ENCODE measurements around the gene ANAPC7.
"Not testable (repeated sequence)": the region's sequence is repeated elsewhere in the genome, so short reads cannot be mapped to it uniquely, and the experiment has no call there.

The ANAPC7 gene, protein sequence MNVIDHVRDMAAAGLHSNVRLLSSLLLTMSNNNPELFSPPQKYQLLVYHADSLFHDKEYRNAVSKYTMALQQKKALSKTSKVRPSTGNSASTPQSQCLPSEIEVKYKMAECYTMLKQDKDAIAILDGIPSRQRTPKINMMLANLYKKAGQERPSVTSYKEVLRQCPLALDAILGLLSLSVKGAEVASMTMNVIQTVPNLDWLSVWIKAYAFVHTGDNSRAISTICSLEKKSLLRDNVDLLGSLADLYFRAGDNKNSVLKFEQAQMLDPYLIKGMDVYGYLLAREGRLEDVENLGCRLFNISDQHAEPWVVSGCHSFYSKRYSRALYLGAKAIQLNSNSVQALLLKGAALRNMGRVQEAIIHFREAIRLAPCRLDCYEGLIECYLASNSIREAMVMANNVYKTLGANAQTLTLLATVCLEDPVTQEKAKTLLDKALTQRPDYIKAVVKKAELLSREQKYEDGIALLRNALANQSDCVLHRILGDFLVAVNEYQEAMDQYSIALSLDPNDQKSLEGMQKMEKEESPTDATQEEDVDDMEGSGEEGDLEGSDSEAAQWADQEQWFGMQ

GRCh38 chr12:110403146-110403975 is at the start of gene ANAPC7:
Gene ANAPC7, minus strand, starts transcription at chr12:110403708. Its CDS starts 81 bp downstream, at chr12:110403627.
- peak within 1 kb of the TSS; percentile 76 to 88 for H3K4me3 ChIP-seq (ENCODE audit: low read depth in 1 of 2, low read length in 2 of 2)
- peaks cover 14% of the 10 kb centered on the region for H3K4me1 ChIP-seq (ENCODE audit: insufficient read depth, low read length)
- H3K36me3 ChIP-seq (ENCODE audit: insufficient read depth, low read length): peaks cover 13% of the 10 kb centered on the region
- no peaks in the 10 kb centered on the region for H3K27me3 ChIP-seq (ENCODE audit: control insufficient read depth in 1 of 2, insufficient read depth in 2 of 2, low read length in 2 of 2)
- no peaks in the 10 kb centered on the region for H3K9me3 ChIP-seq (ENCODE audit: low read length)
- peak within 1 kb of the TSS; percentile 74 for H3K27ac ChIP-seq (ENCODE audit: low read depth, low read length)
- peak within 1 kb of the TSS; percentile 98 for H3K9ac ChIP-seq (ENCODE audit: low read length)

- peak overlapping the region; percentile 17 for H3K27ac ChIP-seq (ENCODE audit: low read depth, low read length)
- no peak overlapping the region for H3K4me3 ChIP-seq (ENCODE audit: low read depth in 1 of 2, low read length in 2 of 2)
- H3K36me3 ChIP-seq (ENCODE audit: insufficient read depth, low read length): peaks cover 16% of the 10 kb centered on the region
- H3K4me1 ChIP-seq (ENCODE audit: insufficient read depth, low read length): peaks cover 15% of the 10 kb centered on the region
- no peaks in the 10 kb centered on the region for H3K9me3 ChIP-seq (ENCODE audit: low read length)
- H3K9ac ChIP-seq (ENCODE audit: low read length): no peak overlapping the region
- no peaks in the 10 kb centered on the region for H3K27me3 ChIP-seq (ENCODE audit: control insufficient read depth in 1 of 2, insufficient read depth in 2 of 2, low read length in 2 of 2)
Measured at GRCh38 chr12:110451263-110451662, 47.8 kb upstream of the ANAPC7 start.

GRCh38 chr12:110449799-110450497 is 46.4 kb upstream of the ANAPC7 start, which contains the start of gene ARPC3:
Gene ARPC3, minus strand, starts transcription at chr12:110450337. Its CDS starts 77 bp downstream, at chr12:110450260.
- Histone ChIP-seq H3K27ac (ENCODE audit: low read depth, low read length) (peak within 1 kb of the TSS; percentile 97), H3K36me3 (ENCODE audit: insufficient read depth, low read length) (peaks cover 21% of the 10 kb centered on the region), H3K9me3 (ENCODE audit: low read length) (no peaks in the 10 kb centered on the region), H3K9ac (ENCODE audit: low read length) (peak within 1 kb of the TSS; percentile 94), H3K4me1 (ENCODE audit: insufficient read depth, low read length) (peaks cover 15% of the 10 kb centered on the region), H3K4me3 (ENCODE audit: low read depth in 1 of 2, low read length in 2 of 2) (peak within 1 kb of the TSS; percentile 76 to 88), H3K27me3 (ENCODE audit: control insufficient read depth in 1 of 2, insufficient read depth in 2 of 2, low read length in 2 of 2) (no peaks in the 10 kb centered on the region)

DNA sequence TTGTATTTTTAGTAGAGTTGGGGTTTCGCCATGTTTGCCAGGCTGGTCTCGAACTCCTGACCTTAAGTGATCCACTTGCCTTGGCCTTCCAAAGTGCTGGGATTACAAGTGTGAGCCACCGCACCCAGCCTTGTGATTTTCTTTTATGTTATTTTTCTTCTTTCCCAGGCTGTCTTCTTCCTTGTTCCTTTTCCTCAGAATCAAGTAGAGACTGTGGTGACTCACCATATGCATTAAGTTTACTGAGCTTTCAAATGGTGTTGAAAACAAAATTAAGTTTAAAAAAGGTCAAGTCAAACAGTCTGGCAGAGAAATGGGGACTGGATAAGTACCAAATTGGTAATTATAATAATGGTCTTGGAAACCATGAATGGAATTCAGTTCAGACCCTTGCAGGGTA is 40.9 kb upstream of the ANAPC7 start:
- no peak overlapping the region for H3K27ac ChIP-seq (ENCODE audit: low read depth, low read length)
- no peaks in the 10 kb centered on the region for H3K27me3 ChIP-seq (ENCODE audit: control insufficient read depth in 1 of 2, insufficient read depth in 2 of 2, low read length in 2 of 2)
- H3K9me3 ChIP-seq (ENCODE audit: low read length): no peaks in the 10 kb centered on the region
- no peak overlapping the region for H3K4me3 ChIP-seq (ENCODE audit: low read depth in 1 of 2, low read length in 2 of 2)
- H3K4me1 ChIP-seq (ENCODE audit: insufficient read depth, low read length): peaks cover 15% of the 10 kb centered on the region
- H3K9ac ChIP-seq (ENCODE audit: low read length): no peak overlapping the region
- peaks cover 32% of the 10 kb centered on the region for H3K36me3 ChIP-seq (ENCODE audit: insufficient read depth, low read length)

DNA sequence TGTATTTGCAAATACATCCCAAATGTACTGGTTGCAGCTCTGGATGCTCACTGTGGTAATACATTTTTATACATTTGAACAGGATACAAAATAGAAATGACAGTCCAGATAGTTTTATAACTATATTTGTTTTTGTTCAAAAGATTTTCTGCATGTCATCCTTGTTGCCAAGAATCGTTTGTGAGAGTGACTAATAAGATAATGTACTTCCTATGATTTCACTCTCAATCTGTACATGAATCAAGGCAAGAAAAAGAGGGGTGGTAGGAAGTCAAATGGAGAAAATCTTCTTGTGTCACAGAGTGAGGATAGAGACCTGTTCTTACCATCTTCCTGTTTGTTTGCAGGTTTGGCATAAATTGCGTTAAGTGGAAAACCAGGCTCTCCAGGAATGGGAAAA is 32.7 kb upstream of the ANAPC7 start:
- no peaks in the 10 kb centered on the region for H3K27me3 ChIP-seq (ENCODE audit: control insufficient read depth in 1 of 2, insufficient read depth in 2 of 2, low read length in 2 of 2)
- no peak overlapping the region for H3K27ac ChIP-seq (ENCODE audit: low read depth, low read length)
- no peak overlapping the region for H3K4me3 ChIP-seq (ENCODE audit: low read depth in 1 of 2, low read length in 2 of 2)
- no peaks in the 10 kb centered on the region for H3K4me1 ChIP-seq (ENCODE audit: insufficient read depth, low read length)
- H3K9ac ChIP-seq (ENCODE audit: low read length): no peak overlapping the region
- H3K9me3 ChIP-seq (ENCODE audit: low read length): no peaks in the 10 kb centered on the region
- H3K36me3 ChIP-seq (ENCODE audit: insufficient read depth, low read length): peaks cover 42% of the 10 kb centered on the region

DNA sequence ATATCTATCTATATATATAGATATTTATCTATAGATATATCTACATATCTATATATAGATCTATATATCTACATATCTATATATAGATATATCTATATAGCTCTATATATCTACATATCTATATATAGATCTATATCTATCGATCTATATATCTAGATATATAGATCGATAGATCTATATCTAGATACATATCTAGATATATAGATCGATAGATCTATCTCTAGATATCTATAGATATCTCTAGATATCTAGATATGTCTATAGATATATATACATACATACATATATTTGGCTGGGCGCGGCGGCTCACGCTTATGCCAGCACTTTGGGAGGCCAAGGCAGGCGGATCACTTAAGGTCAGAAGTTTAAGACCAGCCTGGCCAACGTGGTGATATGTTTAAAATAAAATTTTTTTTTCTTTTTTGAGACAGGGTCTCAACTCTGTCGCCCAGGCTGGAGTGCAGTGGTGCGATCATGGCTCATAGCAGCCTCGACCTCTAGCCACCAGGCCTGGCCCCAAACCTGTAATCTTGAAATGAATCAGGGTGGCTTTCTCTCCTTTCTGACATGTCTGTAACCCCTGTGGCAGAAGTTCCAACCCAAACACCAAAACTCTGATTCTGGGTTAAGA is 28.6 kb upstream of the ANAPC7 start:
- peaks cover 12% of the 10 kb centered on the region for H3K36me3 ChIP-seq (ENCODE audit: insufficient read depth, low read length)
- H3K27ac ChIP-seq (ENCODE audit: low read depth, low read length): no peak overlapping the region
- H3K4me3 ChIP-seq (ENCODE audit: low read depth in 1 of 2, low read length in 2 of 2): no peak overlapping the region
- no peaks in the 10 kb centered on the region for H3K27me3 ChIP-seq (ENCODE audit: control insufficient read depth in 1 of 2, insufficient read depth in 2 of 2, low read length in 2 of 2)
- H3K4me1 ChIP-seq (ENCODE audit: insufficient read depth, low read length): no peaks in the 10 kb centered on the region
- H3K9me3 ChIP-seq (ENCODE audit: low read length): no peaks in the 10 kb centered on the region
- no peak overlapping the region for H3K9ac ChIP-seq (ENCODE audit: low read length)

DNA sequence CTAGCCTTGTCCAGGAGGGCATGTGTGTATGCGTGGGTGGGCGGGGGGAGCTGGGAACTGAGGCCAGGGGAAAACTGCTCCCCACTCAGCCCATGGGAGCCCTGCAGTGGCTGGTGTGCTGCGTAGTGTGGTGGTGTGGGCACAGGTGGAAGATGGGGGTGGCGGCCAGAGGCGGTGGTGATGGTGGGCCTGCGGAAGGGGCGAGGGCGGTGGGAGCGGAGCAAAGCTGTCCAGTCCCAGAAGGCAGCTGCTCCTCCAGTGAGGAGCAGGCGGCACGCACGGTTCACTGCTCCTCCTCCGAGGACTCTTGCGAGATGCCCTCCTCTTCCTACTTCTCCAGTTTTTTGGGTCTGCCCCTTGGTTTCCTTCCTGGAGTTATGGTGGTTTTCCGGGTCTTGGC is 26.2 kb upstream of the ANAPC7 start:
- H3K4me3 ChIP-seq (ENCODE audit: low read depth in 1 of 2, low read length in 2 of 2); H3K27ac ChIP-seq (ENCODE audit: low read depth, low read length); H3K27me3 ChIP-seq (ENCODE audit: control insufficient read depth in 1 of 2, insufficient read depth in 2 of 2, low read length in 2 of 2); H3K9ac ChIP-seq (ENCODE audit: low read length); H3K36me3 ChIP-seq (ENCODE audit: insufficient read depth, low read length); H3K4me1 ChIP-seq (ENCODE audit: insufficient read depth, low read length); H3K9me3 ChIP-seq (ENCODE audit: low read length): not testable (repeated sequence)

GRCh38 chr12:110426406-110426805 is 22.9 kb upstream of the ANAPC7 start:
- Histone ChIP-seq H3K9me3 (ENCODE audit: low read length) (no peaks in the 10 kb centered on the region), H3K9ac (ENCODE audit: low read length) (no peak overlapping the region), H3K36me3 (ENCODE audit: insufficient read depth, low read length) (no peaks in the 10 kb centered on the region), H3K4me3 (ENCODE audit: low read depth in 1 of 2, low read length in 2 of 2) (no peak overlapping the region), H3K4me1 (ENCODE audit: insufficient read depth, low read length) (no peaks in the 10 kb centered on the region), H3K27me3 (ENCODE audit: control insufficient read depth in 1 of 2, insufficient read depth in 2 of 2, low read length in 2 of 2) (no peaks in the 10 kb centered on the region), H3K27ac (ENCODE audit: low read depth, low read length) (no peak overlapping the region)

GRCh38 chr12:110424237-110424636 is 20.7 kb upstream of the ANAPC7 start:
- no peaks in the 10 kb centered on the region for H3K9me3 ChIP-seq (ENCODE audit: low read length)
- H3K4me1 ChIP-seq (ENCODE audit: insufficient read depth, low read length): no peaks in the 10 kb centered on the region
- no peak overlapping the region for H3K27ac ChIP-seq (ENCODE audit: low read depth, low read length)
- no peak overlapping the region for H3K9ac ChIP-seq (ENCODE audit: low read length)
- no peaks in the 10 kb centered on the region for H3K27me3 ChIP-seq (ENCODE audit: control insufficient read depth in 1 of 2, insufficient read depth in 2 of 2, low read length in 2 of 2)
- H3K4me3 ChIP-seq (ENCODE audit: low read depth in 1 of 2, low read length in 2 of 2): no peak overlapping the region
- no peaks in the 10 kb centered on the region for H3K36me3 ChIP-seq (ENCODE audit: insufficient read depth, low read length)

DNA sequence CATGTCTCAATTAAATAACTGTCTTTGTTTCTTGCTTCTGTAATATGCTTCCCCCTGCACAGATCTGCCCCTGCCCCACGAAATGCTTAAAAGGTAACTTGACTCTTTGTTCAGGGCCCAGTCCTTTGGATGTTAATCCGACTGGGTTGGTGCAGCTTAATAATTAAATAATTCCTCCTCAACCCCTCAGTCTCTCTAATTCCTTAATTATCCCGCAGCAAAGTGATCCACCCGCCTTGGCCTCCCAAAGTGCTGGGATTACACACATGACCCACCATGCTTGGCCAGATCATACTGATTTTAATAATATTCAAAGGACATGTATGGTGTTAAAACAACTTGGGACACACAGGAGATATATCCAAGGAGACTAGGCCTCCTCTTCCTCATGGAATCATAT is 18.2 kb upstream of the ANAPC7 start:
- Histone ChIP-seq H3K4me1 (ENCODE audit: insufficient read depth, low read length) (no peaks in the 10 kb centered on the region), H3K9ac (ENCODE audit: low read length) (no peak overlapping the region), H3K36me3 (ENCODE audit: insufficient read depth, low read length) (no peaks in the 10 kb centered on the region), H3K9me3 (ENCODE audit: low read length) (no peaks in the 10 kb centered on the region), H3K27ac (ENCODE audit: low read depth, low read length) (no peak overlapping the region), H3K4me3 (ENCODE audit: low read depth in 1 of 2, low read length in 2 of 2) (no peak overlapping the region), H3K27me3 (ENCODE audit: control insufficient read depth in 1 of 2, insufficient read depth in 2 of 2, low read length in 2 of 2) (no peaks in the 10 kb centered on the region)
